GM21737 (cell line): Measurements from ENCODE around the gene VPS13D.

Source experiments
- ATAC-seq: cut with Tn5 transposase; IDR thresholded peaks from one replicate; pipeline ENCODE4 v1.9.1; 2021; ENCODE audit warnings: mild to moderate bottlenecking, moderate library complexity; ENCODE audit not compliant: unreplicated experiment

The VPS13D gene

DNA sequence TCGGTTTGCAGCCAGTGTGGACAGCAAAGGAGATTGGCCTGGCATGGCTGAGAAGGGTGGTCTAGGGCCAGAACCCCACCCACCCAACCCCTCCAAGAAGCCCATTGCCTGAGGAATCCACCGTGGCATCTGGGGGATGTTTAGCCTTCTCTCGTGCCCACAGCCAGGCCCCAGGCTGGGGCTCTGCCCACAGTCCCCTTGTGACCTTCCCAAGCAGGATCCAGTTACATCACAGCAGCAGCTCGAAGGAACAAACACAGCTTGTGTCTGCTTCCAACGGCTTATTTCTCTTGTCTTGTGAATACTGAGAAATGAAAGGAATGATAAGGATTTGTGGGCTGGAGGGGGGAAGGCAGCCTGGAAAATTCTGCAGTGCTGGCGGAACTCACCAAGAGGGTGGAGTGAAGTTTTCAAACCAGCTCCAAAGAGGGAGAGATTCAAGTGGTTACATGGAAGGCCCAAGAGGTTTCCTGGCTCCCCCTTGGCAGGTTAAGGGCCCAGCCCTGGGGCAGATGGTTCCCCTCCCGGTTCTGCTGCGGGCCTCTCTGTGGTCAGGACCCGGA is 326.6 kb downstream of the VPS13D start:
- no peak for ATAC-seq

DNA sequence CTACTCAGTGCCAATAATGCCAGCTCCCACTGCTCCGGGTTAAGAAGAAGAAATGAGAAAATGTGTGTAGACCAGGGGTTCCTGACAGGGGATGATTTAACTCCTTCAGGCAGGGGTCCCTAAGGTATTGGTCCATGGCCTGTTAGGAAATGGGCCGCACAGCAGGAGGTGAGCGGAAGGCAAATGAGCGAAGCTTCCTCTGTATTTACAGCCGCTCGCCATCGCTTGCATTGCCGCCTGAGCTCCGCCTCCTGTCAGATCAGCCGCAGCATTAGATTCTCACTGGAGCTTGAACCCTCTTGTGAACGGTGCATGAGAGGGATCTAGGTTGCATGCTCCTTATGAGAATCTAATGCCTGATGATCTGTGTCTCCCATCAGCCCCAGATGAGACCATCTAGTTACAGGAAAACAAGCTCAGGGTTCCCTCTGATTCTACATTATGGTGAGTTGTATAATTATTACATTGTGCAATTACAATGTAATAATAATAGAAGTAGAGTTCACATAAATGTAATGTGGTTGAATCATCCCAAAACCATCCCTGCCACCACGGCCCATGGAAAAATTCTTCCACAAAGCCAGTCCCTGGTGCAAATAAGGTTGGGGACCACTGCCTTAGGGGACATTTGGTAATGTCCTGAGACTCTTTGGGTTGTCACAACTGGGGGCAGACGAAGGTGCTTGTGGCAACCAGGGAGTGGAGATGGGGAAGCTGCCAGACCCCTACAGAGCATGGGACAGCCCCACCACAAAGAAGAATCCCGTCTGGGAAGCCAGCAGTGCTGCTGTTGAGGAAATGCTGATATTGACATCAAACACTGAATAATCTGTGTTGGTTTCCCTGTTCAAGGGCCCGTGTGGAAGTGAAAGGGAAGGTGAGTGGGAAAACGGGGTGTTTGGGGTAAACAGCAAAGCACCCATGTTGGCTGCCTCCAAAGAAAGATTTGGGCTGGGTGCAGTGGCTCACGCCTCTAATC is 327.4 kb downstream of the VPS13D start:
- no peak for ATAC-seq

DNA sequence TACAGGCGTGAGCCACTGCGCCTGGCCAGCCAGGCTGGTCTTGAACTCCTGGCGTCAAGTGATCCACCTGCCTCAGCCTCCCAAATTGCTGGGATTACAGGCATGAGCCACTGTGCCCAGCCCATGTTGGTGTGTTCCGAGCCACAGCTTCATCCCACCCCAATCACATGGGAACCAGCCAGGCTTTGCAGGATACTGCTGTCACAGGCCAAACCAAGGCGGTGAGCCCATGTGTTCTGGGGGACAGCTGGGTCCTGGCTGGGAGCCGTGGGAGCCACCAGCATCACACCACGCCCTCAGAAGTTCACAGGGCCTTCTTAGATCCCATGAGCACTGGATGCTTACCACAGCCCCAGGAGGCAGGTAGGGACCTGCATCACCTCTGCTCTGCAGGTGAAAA is 331.3 kb downstream of the VPS13D start:
- no peak for ATAC-seq
